ENCODE results near the gene IFNAR1. TPM values are rescaled to one million over a fixed set of nuclear protein-coding genes. Genes with fewer than 3 reads are reported as not detected.

Gene IFNAR1
- total RNA-seq, 1 donor from 2014 or later: 19.0 TPM

GRCh38 chr21:33296156-33296555 lies 28.6 kb upstream of the IFNAR1 start:
- peaks cover 32% of the 10 kb centered on the region for H3K4me1 Mint-ChIP-seq
- H3K27me3 Mint-ChIP-seq: no peaks in the 10 kb centered on the region
- H3K27ac Mint-ChIP-seq: no peak overlapping the region
- no peak overlapping the region for H3K4me3 Mint-ChIP-seq
- H3K9me3 Mint-ChIP-seq: no peaks in the 10 kb centered on the region
- DNase-seq: no peak
- H3K36me3 Mint-ChIP-seq (ENCODE audit: low read depth): peaks cover 44% of the 10 kb centered on the region
- intact Hi-C loops (cut with micrococcal nuclease): no loop called here

GRCh38 chr21:33299181-33299752 lies 25.5 kb upstream of the IFNAR1 start:
- Mint-ChIP-seq H3K4me1 (peaks cover 32% of the 10 kb centered on the region), H3K9me3 (no peaks in the 10 kb centered on the region), H3K36me3 (ENCODE audit: low read depth) (peaks cover 21% of the 10 kb centered on the region), H3K27ac (peak overlapping the region; percentile 84), H3K4me3 (peak overlapping the region; percentile 49), H3K27me3 (no peaks in the 10 kb centered on the region)
- intact Hi-C loops (cut with micrococcal nuclease): no loop called here
- DNase-seq: peak; percentile 74

GRCh38 chr21:33300701-33301631 lies 23.8 kb upstream of the IFNAR1 start:
- Mint-ChIP-seq H3K27me3 (no peaks in the 10 kb centered on the region), H3K9me3 (no peaks in the 10 kb centered on the region), H3K27ac (peak overlapping the region; percentile 60), H3K4me3 (no peak overlapping the region), H3K4me1 (peaks cover 37% of the 10 kb centered on the region), H3K36me3 (ENCODE audit: low read depth) (peaks cover 16% of the 10 kb centered on the region)
- intact Hi-C loops (cut with micrococcal nuclease): no loop called here
- no peak for DNase-seq

- H3K27me3 Mint-ChIP-seq: no peaks in the 10 kb centered on the region
- no peak overlapping the region for H3K4me3 Mint-ChIP-seq
- H3K27ac Mint-ChIP-seq: peak overlapping the region; percentile 60
- intact Hi-C loops (cut with micrococcal nuclease): no loop called here
- peaks cover 37% of the 10 kb centered on the region for H3K4me1 Mint-ChIP-seq
- DNase-seq: no peak
- H3K36me3 Mint-ChIP-seq (ENCODE audit: low read depth): peaks cover 13% of the 10 kb centered on the region
- no peaks in the 10 kb centered on the region for H3K9me3 Mint-ChIP-seq
These were observed 23.2 kb upstream of the IFNAR1 start for GRCh38 chr21:33301632-33302002.

- H3K27me3 Mint-ChIP-seq: no peaks in the 10 kb centered on the region
- H3K4me3 Mint-ChIP-seq: no peak overlapping the region
- no peak overlapping the region for H3K27ac Mint-ChIP-seq
- no peak for DNase-seq
- no peaks in the 10 kb centered on the region for H3K9me3 Mint-ChIP-seq
- peaks cover 37% of the 10 kb centered on the region for H3K4me1 Mint-ChIP-seq
- intact Hi-C loops (cut with micrococcal nuclease): no loop called here
- H3K36me3 Mint-ChIP-seq (ENCODE audit: low read depth): peaks cover 12% of the 10 kb centered on the region
These were observed 22.7 kb upstream of the IFNAR1 start for GRCh38 chr21:33302055-33302454.

- Mint-ChIP-seq H3K27ac (no peak overlapping the region), H3K27me3 (no peaks in the 10 kb centered on the region), H3K36me3 (ENCODE audit: low read depth) (peaks cover 7% of the 10 kb centered on the region), H3K9me3 (no peaks in the 10 kb centered on the region), H3K4me1 (peaks cover 34% of the 10 kb centered on the region), H3K4me3 (no peak overlapping the region)
- DNase-seq: no peak
- intact Hi-C loops (cut with micrococcal nuclease): no loop called here
These were observed 22.0 kb upstream of the IFNAR1 start for GRCh38 chr21:33302796-33303195.

- peaks cover 19% of the 10 kb centered on the region for H3K4me1 Mint-ChIP-seq
These were observed 19.5 kb upstream of the IFNAR1 start for GRCh38 chr21:33305344-33305671.

GRCh38 chr21:33305938-33306337 lies 18.8 kb upstream of the IFNAR1 start:
- Mint-ChIP-seq H3K36me3 (ENCODE audit: low read depth) (peaks cover 4% of the 10 kb centered on the region), H3K27me3 (no peaks in the 10 kb centered on the region), H3K4me3 (no peak overlapping the region), H3K27ac (no peak overlapping the region), H3K4me1 (peaks cover 13% of the 10 kb centered on the region), H3K9me3 (peaks cover 11% of the 10 kb centered on the region)
- DNase-seq: no peak
- intact Hi-C loops (cut with micrococcal nuclease): no loop called here

More at GRCh38 chr21:33305344-33305671, 19.5 kb upstream of the IFNAR1 start:
- no peak for DNase-seq
- peaks cover 9% of the 10 kb centered on the region for H3K9me3 Mint-ChIP-seq
- H3K27ac Mint-ChIP-seq: no peak overlapping the region
- no peaks in the 10 kb centered on the region for H3K27me3 Mint-ChIP-seq
- no peak overlapping the region for H3K4me3 Mint-ChIP-seq
- intact Hi-C loops (cut with micrococcal nuclease): no loop called here
- H3K36me3 Mint-ChIP-seq (ENCODE audit: low read depth): peaks cover 4% of the 10 kb centered on the region

GRCh38 chr21:33308586-33309490 lies 15.9 kb upstream of the IFNAR1 start:
- Mint-ChIP-seq H3K27me3 (peaks cover 3% of the 10 kb centered on the region), H3K9me3 (peaks cover 15% of the 10 kb centered on the region), H3K36me3 (ENCODE audit: low read depth) (peaks cover 4% of the 10 kb centered on the region), H3K27ac (no peak overlapping the region), H3K4me3 (no peak overlapping the region), H3K4me1 (peaks cover 5% of the 10 kb centered on the region)
- DNase-seq: peak; percentile 51
- intact Hi-C loops (cut with micrococcal nuclease): no loop called here

GRCh38 chr21:33309778-33310177 lies 15.0 kb upstream of the IFNAR1 start:
- peaks cover 3% of the 10 kb centered on the region for H3K4me1 Mint-ChIP-seq
- H3K9me3 Mint-ChIP-seq: peaks cover 15% of the 10 kb centered on the region
- H3K4me3 Mint-ChIP-seq: no peak overlapping the region
- DNase-seq: peak; percentile 16
- peaks cover 8% of the 10 kb centered on the region for H3K27me3 Mint-ChIP-seq
- no peak overlapping the region for H3K27ac Mint-ChIP-seq
- intact Hi-C loops (cut with micrococcal nuclease): no loop called here
- peaks cover 4% of the 10 kb centered on the region for H3K36me3 Mint-ChIP-seq (ENCODE audit: low read depth)

GRCh38 chr21:33312121-33312520 lies 12.6 kb upstream of the IFNAR1 start:
- no peaks in the 10 kb centered on the region for H3K4me1 Mint-ChIP-seq
- peaks cover 15% of the 10 kb centered on the region for H3K9me3 Mint-ChIP-seq
- intact Hi-C loops (cut with micrococcal nuclease): no loop called here
- peaks cover 4% of the 10 kb centered on the region for H3K36me3 Mint-ChIP-seq (ENCODE audit: low read depth)
- peaks cover 17% of the 10 kb centered on the region for H3K27me3 Mint-ChIP-seq
- no peak for DNase-seq
- no peak overlapping the region for H3K27ac Mint-ChIP-seq
- H3K4me3 Mint-ChIP-seq: no peak overlapping the region

- H3K27me3 Mint-ChIP-seq: peaks cover 21% of the 10 kb centered on the region
- no peak overlapping the region for H3K27ac Mint-ChIP-seq
- peaks cover 15% of the 10 kb centered on the region for H3K9me3 Mint-ChIP-seq
- intact Hi-C loops (cut with micrococcal nuclease): no loop called here
- H3K4me1 Mint-ChIP-seq: no peaks in the 10 kb centered on the region
- peaks cover 4% of the 10 kb centered on the region for H3K36me3 Mint-ChIP-seq (ENCODE audit: low read depth)
- DNase-seq: no peak
- H3K4me3 Mint-ChIP-seq: no peak overlapping the region
These were observed 11.6 kb upstream of the IFNAR1 start for GRCh38 chr21:33313183-33313582.

GRCh38 chr21:33313611-33314010 lies 11.2 kb upstream of the IFNAR1 start:
- H3K9me3 Mint-ChIP-seq: peaks cover 15% of the 10 kb centered on the region
- H3K27ac Mint-ChIP-seq: no peak overlapping the region

GRCh38 chr21:33314111-33314510 lies 10.7 kb upstream of the IFNAR1 start:
- intact Hi-C loops (cut with micrococcal nuclease): no loop called here
- no peak overlapping the region for H3K4me3 Mint-ChIP-seq
- peaks cover 22% of the 10 kb centered on the region for H3K27me3 Mint-ChIP-seq
- H3K36me3 Mint-ChIP-seq (ENCODE audit: low read depth): peaks cover under 1% of the 10 kb centered on the region
- no peak for DNase-seq
- peaks cover 13% of the 10 kb centered on the region for H3K9me3 Mint-ChIP-seq
- H3K4me1 Mint-ChIP-seq: no peaks in the 10 kb centered on the region
- no peak overlapping the region for H3K27ac Mint-ChIP-seq

More at GRCh38 chr21:33313611-33314010, 11.2 kb upstream of the IFNAR1 start:
- Mint-ChIP-seq H3K4me3 (no peak overlapping the region), H3K36me3 (ENCODE audit: low read depth) (peaks cover 4% of the 10 kb centered on the region), H3K4me1 (no peaks in the 10 kb centered on the region), H3K27me3 (peaks cover 22% of the 10 kb centered on the region)
- DNase-seq: no peak
- intact Hi-C loops (cut with micrococcal nuclease): no loop called here
